Measurements from ENCODE around the gene PLAGL2.

Gene PLAGL2

DNA sequence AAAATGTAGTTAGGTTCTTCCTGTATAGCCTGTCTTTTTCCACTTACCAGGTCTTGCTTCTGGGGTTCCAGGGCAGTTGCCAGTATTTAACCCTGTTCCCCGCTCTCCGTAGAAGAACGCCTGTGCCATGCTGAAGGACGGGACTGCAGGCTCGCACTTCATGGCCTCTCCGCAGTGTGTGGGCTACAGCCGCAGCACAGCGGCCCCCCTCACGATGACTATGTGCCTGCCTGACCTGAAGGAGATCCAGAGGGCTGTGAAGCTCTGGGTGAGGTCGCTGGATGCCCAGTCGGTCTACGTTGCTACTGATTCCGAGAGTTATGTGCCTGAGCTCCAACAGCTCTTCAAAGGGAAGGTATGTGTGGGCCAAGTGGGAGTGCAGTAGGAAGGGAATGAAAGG is 23.2 kb upstream of the PLAGL2 start:
- DNase-seq = no peak

GRCh38 chr20:32229251-32229747 is 21.8 kb upstream of the PLAGL2 start:
- no peak for DNase-seq

DNA sequence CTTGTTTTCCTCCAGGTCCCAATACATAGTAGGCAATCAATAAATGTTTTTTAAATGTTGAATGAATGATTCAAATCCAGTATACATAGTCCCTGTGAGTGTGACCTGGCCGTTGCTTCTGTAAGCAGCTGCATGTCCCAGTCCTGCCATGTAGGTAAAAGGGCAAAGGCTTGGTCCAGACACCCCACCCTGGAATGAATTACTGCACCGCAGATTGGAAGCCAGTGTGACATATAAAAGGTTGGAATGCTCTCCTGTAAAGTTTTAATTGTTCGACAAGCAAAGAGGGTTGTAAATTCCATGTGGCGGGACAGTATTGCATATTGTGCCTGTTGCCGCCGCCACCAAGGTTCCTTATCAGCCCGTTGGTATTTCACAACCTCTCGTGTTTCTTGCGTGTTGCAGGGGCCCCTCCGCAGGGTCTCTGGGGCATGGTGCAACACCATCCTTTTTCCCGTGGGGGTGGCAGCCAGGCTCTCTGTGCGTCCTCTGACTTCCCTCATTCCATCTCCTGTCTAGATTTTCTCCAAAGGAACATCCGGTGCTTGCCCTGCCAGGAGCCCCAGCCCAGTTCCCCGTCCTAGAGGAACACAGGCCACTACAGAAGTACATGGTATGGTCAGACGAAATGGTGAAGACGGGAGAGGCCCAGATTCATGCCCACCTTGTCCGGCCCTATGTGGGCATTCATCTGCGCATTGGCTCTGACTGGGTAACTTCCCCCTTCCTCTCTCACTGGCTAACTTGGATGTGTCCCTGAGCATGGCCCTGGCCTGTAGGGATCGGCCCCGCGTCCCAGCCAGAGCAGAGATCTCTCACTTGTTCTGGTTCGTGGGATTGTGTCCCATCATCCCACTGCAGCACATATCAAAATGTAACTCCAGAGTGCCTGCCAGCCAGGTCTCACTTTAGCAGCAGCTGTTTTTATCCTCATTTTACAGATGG is 20.5 kb upstream of the PLAGL2 start:
- DNase-seq = no peak

DNA sequence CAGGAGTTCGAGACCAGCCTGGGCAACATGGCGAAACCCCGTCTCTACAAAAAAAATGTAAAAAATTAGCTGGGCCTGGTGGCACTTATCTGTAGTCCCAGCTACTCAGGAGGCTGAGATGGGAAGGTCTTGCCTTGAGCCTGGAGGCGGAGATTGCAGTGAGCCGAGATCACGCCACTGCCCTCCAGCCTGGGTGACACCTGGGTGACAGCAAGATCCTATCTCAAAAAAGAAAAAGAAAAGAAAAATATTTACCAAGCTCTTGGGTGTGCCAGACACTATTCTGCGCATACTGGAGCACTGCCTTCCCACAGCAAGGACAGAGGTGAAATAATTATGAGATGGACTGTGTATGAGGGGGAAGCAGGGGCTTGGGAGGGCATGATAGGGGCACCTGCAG is 19.8 kb upstream of the PLAGL2 start:
- DNase-seq = no peak

DNA sequence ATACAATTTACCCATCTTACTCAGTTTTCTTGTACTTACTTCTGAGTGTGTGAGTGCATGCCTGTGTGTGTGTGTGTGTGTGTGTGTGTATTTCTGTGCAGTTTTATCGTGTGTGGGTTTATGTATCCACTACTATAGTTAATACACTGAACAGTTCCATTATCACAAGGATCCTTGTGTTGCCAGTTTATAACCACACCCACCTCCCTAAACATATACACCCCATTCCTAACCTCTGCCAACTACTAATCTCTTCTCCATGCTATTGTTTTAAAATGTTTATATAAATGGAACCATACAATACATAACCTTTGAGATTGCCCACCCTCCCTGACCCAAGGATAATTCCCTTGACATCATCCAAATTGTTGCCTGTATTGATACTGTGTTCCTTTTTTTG is 18.8 kb upstream of the PLAGL2 start:
- DNase-seq = no peak

- no peak for DNase-seq
Observed at GRCh38 chr20:32224463-32224862, 16.9 kb upstream of the PLAGL2 start.

GRCh38 chr20:32218156-32218900 is 10.8 kb upstream of the PLAGL2 start:
- no peak for DNase-seq

- DNase-seq = no peak
Observed at GRCh38 chr20:32216179-32217142, 8.9 kb upstream of the PLAGL2 start.

DNA sequence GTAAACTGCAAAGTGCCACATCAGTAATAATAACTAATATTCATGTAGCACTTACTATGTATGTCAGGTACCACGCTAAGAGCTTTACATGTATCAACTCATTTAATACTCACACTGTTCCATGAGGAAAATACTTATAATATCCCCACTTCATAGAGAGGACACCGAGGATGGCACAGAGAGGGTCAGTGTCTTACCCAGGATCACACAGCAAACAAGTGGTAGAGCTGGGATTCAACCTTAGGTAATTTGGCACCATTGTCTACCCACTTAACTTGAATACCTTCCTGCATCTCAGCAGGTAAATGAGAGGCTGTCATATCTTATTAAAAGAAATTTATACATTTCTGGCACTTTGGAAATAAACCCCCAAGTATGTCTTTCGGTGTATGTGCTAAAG is 8.2 kb upstream of the PLAGL2 start:
- no peak for DNase-seq

- no peak for DNase-seq
Observed at GRCh38 chr20:32215147-32215546, 7.6 kb upstream of the PLAGL2 start.

DNA sequence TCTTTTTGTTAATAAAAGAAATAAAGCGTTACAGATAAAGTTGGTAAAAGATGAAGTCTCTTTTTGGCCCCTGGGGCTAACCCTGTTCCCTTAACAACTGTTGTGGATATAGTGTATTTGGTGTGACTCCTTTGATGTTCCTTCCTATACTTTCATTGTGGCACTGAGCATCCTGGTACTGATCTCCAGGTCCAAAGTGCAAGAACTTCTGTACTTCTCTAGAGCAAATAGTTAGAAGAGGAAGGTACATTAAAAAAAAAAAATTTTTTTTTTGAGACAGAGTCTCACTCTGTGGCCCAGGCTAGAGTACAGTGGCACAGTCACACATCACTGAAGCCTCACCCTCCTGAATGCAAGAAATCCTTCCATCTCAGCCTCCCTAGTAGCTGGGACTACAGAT is 6.3 kb upstream of the PLAGL2 start:
- DNase-seq = no peak

- no peak for DNase-seq
Observed at GRCh38 chr20:32209850-32210605, 2.5 kb upstream of the PLAGL2 start.

DNA sequence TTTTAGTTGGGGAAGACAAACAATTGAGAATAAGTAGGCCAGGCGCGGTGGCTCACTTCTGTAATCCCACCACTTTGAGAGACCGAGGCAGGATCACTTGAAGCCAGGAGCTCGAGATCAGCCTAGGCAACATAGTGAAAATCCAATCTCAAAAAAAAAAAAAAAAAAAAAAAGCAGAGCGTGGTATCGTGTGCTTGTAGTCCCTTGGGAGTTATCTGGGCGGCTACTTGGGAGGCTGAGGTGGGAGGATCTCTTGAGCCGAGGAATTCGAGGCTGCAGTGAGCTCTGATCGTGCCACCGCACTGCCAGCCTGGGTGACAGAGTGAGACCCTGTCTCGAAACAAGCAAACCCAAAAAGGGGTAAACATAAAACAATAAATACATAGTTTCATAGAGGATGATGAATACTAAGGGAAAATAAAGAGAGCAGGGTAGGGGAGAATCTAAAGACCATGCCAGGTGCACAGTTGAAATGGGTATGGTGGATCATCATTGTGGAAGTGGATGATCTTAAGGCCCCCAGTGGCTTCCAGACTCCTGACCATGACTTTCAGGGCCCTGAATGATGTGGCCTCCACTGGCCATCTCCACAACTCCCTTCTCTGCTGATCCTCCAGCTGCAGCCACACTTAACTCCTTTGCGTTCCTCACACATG is 1.1 kb upstream of the PLAGL2 start:
- DNase-seq = no peak

DNA sequence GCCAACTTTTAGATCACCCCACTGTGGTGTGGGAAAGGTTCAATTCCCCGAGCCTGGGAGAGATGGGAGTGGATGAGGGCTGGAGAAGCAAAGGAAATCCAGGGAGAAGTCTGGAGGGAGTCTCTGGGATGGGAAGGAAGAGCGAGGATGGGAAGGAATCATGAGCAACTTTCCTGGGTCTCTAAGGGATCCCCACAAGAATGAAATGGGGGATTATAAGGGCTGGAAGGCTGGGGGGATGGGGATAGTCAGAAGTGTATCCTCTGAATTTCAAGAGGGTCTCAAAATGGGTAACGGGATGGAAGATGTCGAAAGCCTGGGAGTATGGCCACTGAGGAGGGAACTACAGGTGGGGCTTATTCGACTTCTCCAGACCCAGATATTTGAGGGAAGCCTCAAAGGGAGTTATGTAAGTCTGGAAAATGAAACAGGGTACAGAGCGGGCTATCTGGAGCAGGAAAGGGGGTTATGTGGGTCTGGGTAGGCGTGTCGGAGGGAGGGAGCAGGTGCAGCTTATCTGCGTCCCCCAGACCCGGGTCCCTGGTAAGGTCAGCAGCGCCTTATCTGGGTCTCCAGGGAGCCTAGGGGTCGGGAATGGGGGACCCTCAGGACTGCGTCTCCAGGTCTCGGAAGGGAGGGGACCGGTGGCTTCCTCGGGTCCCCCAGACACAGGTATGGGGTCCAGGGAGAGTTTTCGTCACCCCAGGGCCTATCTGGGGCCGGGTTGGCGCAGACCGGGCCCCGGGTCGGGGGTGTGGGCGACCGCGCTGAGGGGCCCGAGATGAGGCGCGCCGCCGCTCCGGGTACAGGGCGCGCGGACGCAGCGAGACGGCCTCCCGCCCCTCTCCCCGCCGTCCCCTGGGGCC is 550 bp downstream of the PLAGL2 start:
- DNase-seq = peak; percentile 16

DNA sequence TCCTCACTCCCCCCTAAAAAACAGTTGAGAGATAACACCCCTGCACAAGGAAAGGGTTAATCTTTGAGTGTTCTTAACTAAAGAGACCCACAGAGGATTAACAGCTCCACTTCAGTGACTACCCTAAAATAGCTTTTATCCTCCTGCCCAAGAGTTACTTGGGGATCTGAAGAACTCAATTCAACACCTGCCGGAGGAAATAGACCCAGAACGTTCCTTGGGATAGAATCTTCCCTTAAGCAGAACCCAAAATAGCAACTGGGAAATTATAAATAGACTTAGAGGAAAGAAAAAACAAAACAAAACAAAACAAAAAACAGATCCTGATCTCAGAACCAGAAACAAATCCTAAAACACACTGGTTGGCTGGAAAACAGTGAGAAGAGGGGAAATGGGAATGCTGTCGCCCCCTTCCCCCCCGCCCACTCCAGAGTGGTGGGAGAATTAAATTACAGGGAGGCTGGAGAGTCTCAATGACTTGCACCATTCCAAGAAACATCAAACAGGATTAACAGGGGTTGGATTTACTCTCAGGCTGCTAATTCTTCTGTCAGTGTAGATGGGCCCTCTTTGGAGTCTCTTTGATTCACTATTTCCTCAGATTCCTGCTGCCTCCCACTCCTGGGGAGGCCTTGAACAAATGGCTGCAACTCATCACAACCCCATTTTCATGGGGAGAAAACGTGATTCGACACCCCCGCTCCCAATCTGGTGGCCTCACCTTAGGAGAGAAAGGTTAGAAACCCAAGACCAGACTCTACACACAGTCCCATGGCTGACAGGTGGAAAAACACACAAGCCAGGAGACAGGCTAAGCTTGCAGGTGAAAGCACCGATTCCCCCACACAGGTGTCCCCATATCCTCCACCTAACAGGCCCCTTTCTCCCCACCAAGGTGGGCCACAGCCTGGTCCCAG is 1.4 kb downstream of the PLAGL2 start:
- DNase-seq = no peak

- DNase-seq = no peak
Observed at GRCh38 chr20:32205110-32205842, 2.3 kb downstream of the PLAGL2 start.

DNA sequence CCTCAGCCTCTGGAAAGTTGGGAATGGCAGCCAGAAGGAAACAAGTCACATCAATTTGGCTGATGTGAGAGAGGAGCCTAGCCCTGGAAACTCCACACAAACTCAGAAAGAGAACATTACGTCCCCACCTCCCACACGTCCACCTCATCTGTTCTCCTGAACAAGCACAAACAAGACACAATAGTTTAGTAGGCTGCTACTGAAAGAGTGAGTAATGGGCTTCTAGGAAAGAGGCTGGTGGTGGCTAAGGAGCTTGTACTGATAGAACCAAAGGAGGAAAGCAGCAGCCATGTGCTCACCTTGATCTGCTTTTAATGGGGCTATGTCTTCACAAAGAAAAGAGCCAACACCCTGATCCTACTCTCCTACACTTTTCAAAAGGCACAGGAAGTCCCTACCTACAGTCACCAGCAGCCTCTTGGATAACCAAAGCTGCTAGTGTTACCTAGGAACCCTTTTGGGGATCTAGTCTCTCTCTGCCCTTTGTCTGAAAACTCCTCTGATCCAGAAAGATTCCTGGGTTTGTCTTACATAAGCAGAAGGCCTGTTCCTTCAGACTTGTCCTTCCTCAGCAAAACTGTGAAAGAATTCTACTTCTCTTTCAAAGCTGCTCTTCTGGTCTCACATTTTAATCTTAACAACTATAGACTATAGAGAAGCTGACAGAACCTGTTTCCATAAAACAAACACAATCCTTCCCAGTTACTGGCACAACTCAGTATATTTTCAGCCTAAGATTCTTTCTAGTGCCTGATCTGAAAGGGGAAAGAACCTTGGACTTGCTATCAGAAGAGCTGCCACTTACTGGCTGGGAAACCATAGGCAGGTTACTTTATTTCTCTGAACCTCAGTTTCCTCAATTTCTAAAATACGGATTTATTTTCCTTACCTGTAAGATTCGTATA is 3.1 kb downstream of the PLAGL2 start:
- no peak for DNase-seq

Measured in CD4-positive, alpha-beta T cell treated with Interleukin-12 subunit alpha and Interleukin-12 subunit beta, for 1 hour (primary cell).